CD14-positive monocyte (primary cell): Measurements from ENCODE around the gene FAAH2. TPM values are rescaled to one million over a fixed set of nuclear protein-coding genes. Genes with fewer than 3 reads are reported as not detected.

Experiments
- DNase-seq, 3 donors: peaks; one replicate each; pipeline ENCODE4 v3.0.0-alpha.2; 2011 to 2022
- H2AFZ ChIP-seq: 2 replicates; pipeline ENCODE4 v1.6.0; 2012; ENCODE audit warnings: mild to moderate bottlenecking, low read depth, low read length, inconsistent platforms; ENCODE audit not compliant: insufficient read depth, poor library complexity, severe bottlenecking
- H3K27ac ChIP-seq, 2 donors: 1 replicate in 1 of 2; 2 replicates in 1 of 2; pipeline ENCODE4 v1.5.1; 2012 to 2013; ENCODE audit warnings: low read length in 2 of 2, control low read depth in 1 of 2, inconsistent platforms in 1 of 2, low read depth in 1 of 2, mild to moderate bottlenecking in 1 of 2
- H3K27me3 ChIP-seq, 2 donors: one replicate each; pipeline versions ENCODE4 v1.6.0 to v1.6.1; 2011 to 2013; ENCODE audit warnings: low read length in 2 of 2; ENCODE audit not compliant: control insufficient read depth in 2 of 2, insufficient read depth in 2 of 2
- H3K36me3 ChIP-seq, 2 donors: replicated peaks in 1 of 2; 1 replicate in 1 of 2; 2 replicates in 1 of 2; pipeline versions ENCODE4 v1.5.1 to v1.6.1; 2012 to 2013; ENCODE audit warnings: low read length in 2 of 2, control low read depth in 1 of 2, inconsistent platforms in 1 of 2, mild to moderate bottlenecking in 1 of 2; ENCODE audit not compliant: insufficient read depth in 2 of 2, control insufficient read depth in 1 of 2
- H3K4me1 ChIP-seq, 2 donors: 1 replicate in 1 of 2; 2 replicates in 1 of 2; pipeline versions ENCODE4 v1.5.1 to v1.6.1; 2012 to 2013; ENCODE audit warnings: low read length in 2 of 2, control low read depth in 1 of 2, inconsistent platforms in 1 of 2, mild to moderate bottlenecking in 1 of 2, moderate library complexity in 1 of 2; ENCODE audit not compliant: insufficient read depth in 2 of 2, control insufficient read depth in 1 of 2
- H3K4me2 ChIP-seq: replicated peaks from 2 replicates; pipeline ENCODE3; 2012; ENCODE audit warnings: low read length, moderate library complexity, mild to moderate bottlenecking; ENCODE audit not compliant: poor library complexity, severe bottlenecking; ENCODE audit errors: extremely low read depth
- H3K4me3 ChIP-seq, 3 experiments: fragments of 200-600 bp in 1 of 3; sonication (generic) in 1 of 3; replicated peaks in 1 of 3; 1 replicate in 2 of 3; 2 replicates in 1 of 3; pipeline ENCODE4 v1.5.1; 2011 to 2013; ENCODE audit warnings: low read length in 3 of 3, mild to moderate bottlenecking in 3 of 3, control low read depth in 2 of 3, low read depth in 2 of 3, inconsistent platforms in 1 of 3, moderate library complexity in 1 of 3
- H3K79me2 ChIP-seq: 2 replicates; pipeline ENCODE4 v1.6.0; 2012; ENCODE audit warnings: mild to moderate bottlenecking, control low read depth, inconsistent platforms, low read length, moderate library complexity; ENCODE audit not compliant: insufficient read depth
- H3K9ac ChIP-seq: 2 replicates; pipeline ENCODE4 v1.6.0; 2017; ENCODE audit warnings: low read length, mild to moderate bottlenecking; ENCODE audit not compliant: insufficient read depth, poor library complexity, severe bottlenecking
- H3K9me3 ChIP-seq, 2 donors: replicated peaks in 1 of 2; 1 replicate in 1 of 2; 2 replicates in 1 of 2; pipeline versions ENCODE4 v1.5.1 to v1.6.1; 2012 to 2013; ENCODE audit warnings: low read length in 2 of 2, control low read depth in 1 of 2; ENCODE audit not compliant: control insufficient read depth in 1 of 2, insufficient read depth in 1 of 2
- H4K20me1 ChIP-seq: 2 replicates; pipeline ENCODE4 v1.6.0; 2012; ENCODE audit warnings: mild to moderate bottlenecking, low read length, control low read depth, moderate library complexity; ENCODE audit not compliant: insufficient read depth
- H3K27ac Mint-ChIP-seq, 7 donors: one replicate each; pipeline ENCODE4 v1.8.0; 2020; ENCODE audit warnings: mild to moderate bottlenecking in 7 of 7, mixed read lengths in 7 of 7, moderate library complexity in 6 of 7, inconsistent platforms in 2 of 7
- H3K27me3 Mint-ChIP-seq, 3 donors: one replicate each; pipeline ENCODE4 v1.8.0; 2021 to 2022; ENCODE audit warnings: low read depth in 3 of 3, mild to moderate bottlenecking in 3 of 3, mixed read lengths in 3 of 3, moderate library complexity in 3 of 3, inconsistent platforms in 1 of 3
- H3K36me3 Mint-ChIP-seq, 2 donors: one replicate each; pipeline ENCODE4 v1.8.0; 2020; ENCODE audit warnings: mixed read lengths in 2 of 2, inconsistent platforms in 1 of 2, mild to moderate bottlenecking in 1 of 2
- H3K4me1 Mint-ChIP-seq: one replicate; pipeline ENCODE4 v1.8.0; 2020; ENCODE audit warnings: mild to moderate bottlenecking, mixed read lengths
- H3K4me3 Mint-ChIP-seq, 2 donors: one replicate each; pipeline ENCODE4 v1.8.0; 2020; ENCODE audit warnings: mild to moderate bottlenecking in 2 of 2, mixed read lengths in 2 of 2, moderate library complexity in 1 of 2
- H3K9me3 Mint-ChIP-seq, 7 donors: one replicate each; pipeline ENCODE4 v1.8.0; 2020 to 2022; ENCODE audit warnings: mixed read lengths in 7 of 7, mild to moderate bottlenecking in 6 of 7, moderate library complexity in 6 of 7, inconsistent platforms in 2 of 7
- WGBS: methylation state at CpG from one replicate; pipeline ENCODE4 v1.1.5; 2013; ENCODE audit warnings: missing lambda C conversion rate; ENCODE audit not compliant: insufficient coverage; 5-methylcytosine and 5-hydroxymethylcytosine counted together
- intact Hi-C, 2 donors: fragments of 100-400 bp; cut with micrococcal nuclease; formaldehyde crosslinking; loops; one replicate each; pipeline versions ENCODE4 v1.15.0 to v1.15.1; 2023
- polyA plus RNA-seq, 3 donors: library from polyadenylated mRNA; depleted of rRNA in 1 of 3; unstranded in 2 of 3; stranded (reverse) in 1 of 3; fragments of 300-500 nt in 2 of 3; fragments of >200 nt in 1 of 3; fragmentation: Illumina TruSeq in 2 of 3; gene quantifications; 1 replicate in 2 of 3; 2 replicates in 1 of 3; pipeline ENCODE4 v1.2.3, GENCODE V29; 2012 to 2021
- TF ChIP-seq, protein P1 (sequence below): fragments of 200-600 bp; IDR thresholded peaks from one replicate; pipeline ENCODE4 v1.8.0; 2022; ENCODE audit warnings: antibody characterized with exemption, mild to moderate bottlenecking

The FAAH2 gene
- polyA plus RNA-seq, 3 donors: not detected

DNA sequence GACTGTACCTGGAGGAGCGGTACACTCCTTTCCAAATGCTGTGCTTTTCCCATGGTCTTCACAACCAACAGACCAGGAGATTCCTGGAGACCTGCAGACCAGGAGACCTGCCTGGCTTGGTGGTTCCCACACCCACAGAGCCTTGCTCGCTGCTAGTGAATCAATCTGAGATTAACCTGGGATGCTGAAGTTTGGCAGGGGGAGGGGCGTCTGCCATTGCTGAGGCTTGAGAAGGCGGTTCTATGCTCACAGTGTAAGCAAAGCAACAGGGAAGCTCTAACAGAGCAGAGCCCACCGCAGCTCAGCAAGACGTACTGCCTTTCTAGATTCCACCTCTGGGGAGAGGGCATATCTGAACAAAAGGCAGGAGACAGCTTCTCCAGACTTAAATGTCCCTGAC lies 34.5 kb upstream of the FAAH2 start:
- Mint-ChIP-seq H3K36me3 (no peaks in the 10 kb centered on the region), H3K27me3 (peaks cover 0 to 3% (median 0%) of the 10 kb centered on the region in 3 donors), H3K27ac (no peak overlapping the region), H3K4me3 (no peak overlapping the region), H3K4me1 (no peaks in the 10 kb centered on the region), H3K9me3 (peaks cover 8 to 22% (median 15%) of the 10 kb centered on the region in 7 donors)
- H3K4me3 ChIP-seq: no peak overlapping the region
- H3K4me1 ChIP-seq: no peaks in the 10 kb centered on the region
- H3K9me3 ChIP-seq: peaks cover 11 to 14% of the 10 kb centered on the region in 2 donors
- H3K36me3 ChIP-seq: no peaks in the 10 kb centered on the region
- no peaks in the 10 kb centered on the region for H4K20me1 ChIP-seq
- TF ChIP-seq, protein P1, sequence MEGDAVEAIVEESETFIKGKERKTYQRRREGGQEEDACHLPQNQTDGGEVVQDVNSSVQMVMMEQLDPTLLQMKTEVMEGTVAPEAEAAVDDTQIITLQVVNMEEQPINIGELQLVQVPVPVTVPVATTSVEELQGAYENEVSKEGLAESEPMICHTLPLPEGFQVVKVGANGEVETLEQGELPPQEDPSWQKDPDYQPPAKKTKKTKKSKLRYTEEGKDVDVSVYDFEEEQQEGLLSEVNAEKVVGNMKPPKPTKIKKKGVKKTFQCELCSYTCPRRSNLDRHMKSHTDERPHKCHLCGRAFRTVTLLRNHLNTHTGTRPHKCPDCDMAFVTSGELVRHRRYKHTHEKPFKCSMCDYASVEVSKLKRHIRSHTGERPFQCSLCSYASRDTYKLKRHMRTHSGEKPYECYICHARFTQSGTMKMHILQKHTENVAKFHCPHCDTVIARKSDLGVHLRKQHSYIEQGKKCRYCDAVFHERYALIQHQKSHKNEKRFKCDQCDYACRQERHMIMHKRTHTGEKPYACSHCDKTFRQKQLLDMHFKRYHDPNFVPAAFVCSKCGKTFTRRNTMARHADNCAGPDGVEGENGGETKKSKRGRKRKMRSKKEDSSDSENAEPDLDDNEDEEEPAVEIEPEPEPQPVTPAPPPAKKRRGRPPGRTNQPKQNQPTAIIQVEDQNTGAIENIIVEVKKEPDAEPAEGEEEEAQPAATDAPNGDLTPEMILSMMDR: no peak
- no peaks in the 10 kb centered on the region for H3K27me3 ChIP-seq
- no peak for DNase-seq
- H3K4me2 ChIP-seq: no peak overlapping the region
- H2AFZ ChIP-seq: no peak overlapping the region
- intact Hi-C loops: no loop called here
- 95% methylated on average over 4 of the region's 6 CpGs for WGBS
- H3K27ac ChIP-seq: no peak overlapping the region
- H3K9ac ChIP-seq: no peak overlapping the region
- no peaks in the 10 kb centered on the region for H3K79me2 ChIP-seq

DNA sequence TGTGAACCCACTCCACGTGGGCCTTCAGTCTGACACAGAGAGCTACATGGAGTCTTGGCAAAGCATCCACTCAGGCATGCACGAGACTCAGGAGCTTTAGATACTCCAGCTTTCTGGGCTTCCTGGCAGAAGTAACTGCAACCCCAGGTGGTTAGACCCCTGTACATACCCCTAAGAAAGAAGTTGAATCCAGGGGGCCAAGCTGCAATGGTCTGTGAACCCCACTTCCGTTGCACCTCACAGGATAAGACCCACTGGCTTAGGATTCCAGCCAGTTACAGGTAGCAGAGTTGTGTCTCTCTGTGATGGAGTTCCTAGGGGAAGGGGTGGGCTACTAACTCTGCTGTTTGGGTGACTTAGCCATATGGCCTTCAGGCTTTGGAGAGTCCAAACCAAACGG lies 21.4 kb upstream of the FAAH2 start:
- WGBS: 43% methylated on average over 1 of the region's 4 CpGs
- H3K4me2 ChIP-seq: no peak overlapping the region
- H3K79me2 ChIP-seq: no peaks in the 10 kb centered on the region
- no peaks in the 10 kb centered on the region for H4K20me1 ChIP-seq
- DNase-seq: no peak
- H3K27ac Mint-ChIP-seq: no peak overlapping the region
- H3K4me1 ChIP-seq: no peaks in the 10 kb centered on the region
- no peak overlapping the region for H3K4me3 Mint-ChIP-seq
- H3K27me3 ChIP-seq: no peaks in the 10 kb centered on the region
- peaks cover 1 to 34% (median 13%) of the 10 kb centered on the region in 7 donors for H3K9me3 Mint-ChIP-seq
- no peak overlapping the region for H3K9ac ChIP-seq
- H3K4me3 ChIP-seq: no peak overlapping the region
- peaks cover 22 to 29% of the 10 kb centered on the region in 2 donors for H3K9me3 ChIP-seq
- no peak overlapping the region for H2AFZ ChIP-seq
- H3K36me3 Mint-ChIP-seq: no peaks in the 10 kb centered on the region
- intact Hi-C loops: no loop called here
- H3K4me1 Mint-ChIP-seq: no peaks in the 10 kb centered on the region
- H3K27ac ChIP-seq: no peak overlapping the region
- H3K27me3 Mint-ChIP-seq: no peaks in the 10 kb centered on the region
- H3K36me3 ChIP-seq: no peaks in the 10 kb centered on the region
- TF ChIP-seq, protein P1: no peak
